Stomach (tissue), 9 donors: ENCODE measurements around the gene YJU2. TPM values are rescaled to one million over a fixed set of nuclear protein-coding genes. Genes with fewer than 3 reads are reported as not detected.

Source experiments
- DNase-seq, 2 donors: peaks; one replicate each; pipeline versions ENCODE4 v3.0.0 to v3.0.0-alpha.2; 2013 to 2019
- H3K27ac ChIP-seq, 5 donors: fragments of 200-600 bp in 4 of 5; sonication (generic) in 4 of 5; one replicate each; pipeline ENCODE4 v1.5.1; 2013 to 2019; ENCODE audit warnings: mild to moderate bottlenecking in 1 of 5, moderate library complexity in 1 of 5
- H3K27me3 ChIP-seq, 3 donors: fragments of 200-600 bp; sonication (generic); one replicate each; pipeline ENCODE4 v1.5.1; 2017 to 2019; ENCODE audit warnings: mixed run types in 1 of 3
- H3K36me3 ChIP-seq, 4 donors: fragments of 200-600 bp; sonication (generic); 1 replicate in 3 of 4; 2 replicates in 1 of 4; pipeline ENCODE4 v1.5.1; 2016 to 2019
- H3K4me1 ChIP-seq, 4 donors: fragments of 200-600 bp; sonication (generic); one replicate each; pipeline ENCODE4 v1.5.1; 2016 to 2019
- H3K4me3 ChIP-seq, 4 donors: fragments of 200-600 bp; sonication (generic) in 3 of 4; one replicate each; pipeline ENCODE4 v1.5.1; 2016 to 2019; ENCODE audit warnings: mild to moderate bottlenecking in 1 of 4
- H3K9me3 ChIP-seq, 4 donors: fragments of 200-600 bp; sonication (generic); one replicate each; pipeline ENCODE4 v1.5.1; 2016 to 2019
- CTCF ChIP-seq, 7 experiments: fragments of 450-650 bp in 4 of 7; fragments of 200-600 bp in 3 of 7; sonication (generic) in 3 of 7; IDR thresholded peaks; one replicate each; pipeline ENCODE4 v1.5.1; 2016 to 2019; ENCODE audit warnings: antibody characterized with exemption in 7 of 7, control low read depth in 2 of 7, mild to moderate bottlenecking in 1 of 7
- EP300 ChIP-seq: sonication (generic); formaldehyde crosslinking; IDR thresholded peaks from one replicate; pipeline ENCODE4 v1.6.1; 2017; ENCODE audit warnings: antibody characterized with exemption
- POLR2A ChIP-seq, 4 donors: fragments of 450-650 bp; IDR thresholded peaks; one replicate each; pipeline ENCODE4 v1.6.1; 2016; ENCODE audit warnings: antibody characterized with exemption in 4 of 4, control low read depth in 2 of 4, mild to moderate bottlenecking in 1 of 4, moderate library complexity in 1 of 4
- POLR2AphosphoS5 ChIP-seq, 3 donors: sonication (generic); formaldehyde crosslinking; IDR thresholded peaks; one replicate each; pipeline ENCODE4 v1.6.1; 2016; ENCODE audit warnings: antibody characterized with exemption in 3 of 3
- WGBS, 5 donors: extraction: QIAGEN DNeasy Blood & Tissue Kit in 3 of 5; methylation state at CpG; one replicate each; pipeline versions ENCODE4 v1.1.5 to v1.1.7; 2013 to 2018; 5-methylcytosine and 5-hydroxymethylcytosine counted together
- intact Hi-C: fragments of 100-400 bp; cut with DNase I; formaldehyde crosslinking; loops from one replicate; pipeline ENCODE4 v1.15.1; 2023; ENCODE audit warnings: low total_unique reads
- polyA plus RNA-seq, 3 donors: library from polyadenylated mRNA; stranded (reverse); fragments of 200-250 nt; gene quantifications; one replicate each; pipeline ENCODE4 v1.2.3, GENCODE V29; 2013
- total RNA-seq, 5 donors: library from RNA; depleted of rRNA; stranded (reverse); fragments of >200 nt; gene quantifications; one replicate each; pipeline versions ENCODE4 v1.1.0 to v1.2.3, GENCODE V29; 2014 to 2016
- donor health status: healthy with polysubstance abuse.
- donor health status: Bipolar disorder and iron deficiency.
- donor health status: healthy.

Gene YJU2
- total and polyA plus RNA-seq, 8 donors, result 3.5 to 48.4 (median 23.9) TPM

DNA sequence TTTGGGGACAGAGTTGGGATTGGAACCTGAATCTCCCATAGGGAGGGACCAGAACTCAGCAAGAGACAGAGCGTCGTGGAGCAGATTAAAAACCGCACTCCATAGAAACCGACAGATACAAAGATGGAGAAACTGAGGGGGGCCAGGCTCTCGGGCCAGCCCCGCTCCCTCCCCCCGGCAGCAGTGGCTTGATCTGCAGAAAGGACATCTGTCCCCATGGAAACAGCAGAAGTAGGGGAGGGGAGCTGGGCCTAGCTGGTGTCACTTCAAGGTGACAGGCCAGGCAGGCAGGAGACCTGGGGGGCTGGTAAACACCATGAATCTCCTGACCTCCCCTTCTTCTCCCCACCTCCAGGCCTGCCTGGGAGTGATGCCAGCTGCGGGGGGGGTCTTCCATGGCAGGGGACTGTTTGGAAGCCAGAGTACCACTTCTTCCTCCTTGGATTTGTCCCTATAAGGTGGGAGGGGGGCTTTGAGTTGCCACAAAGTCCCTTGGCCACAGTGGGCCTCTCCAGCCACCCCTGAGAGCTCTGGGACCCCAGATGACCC, 44.4 kb downstream of the YJU2 start:
- Histone ChIP-seq H3K27ac (no peak overlapping the region), H3K27me3 (peaks cover 0 to 60% (median under 1%) of the 10 kb centered on the region in 3 donors), H3K36me3 (no peaks in the 10 kb centered on the region), H3K4me3 (no peak overlapping the region), H3K9me3 (no peaks in the 10 kb centered on the region), H3K4me1 (peaks cover 0 to 2% (median 0%) of the 10 kb centered on the region in 4 donors)
- no peak for TF ChIP-seq EP300
- no peak for TF ChIP-seq POLR2AphosphoS5 (IDR thresholded peaks at IDR 0.05)
- TF ChIP-seq POLR2A (IDR thresholded peaks at IDR 0.05), result no peak
- TF ChIP-seq CTCF (IDR thresholded peaks at IDR 0.05), result no peak
- WGBS, 5 donors, result 63 to 77% (median 72%) methylated on average over 8 of the region's 8 CpGs
- intact Hi-C loops, result no loop called here
- DNase-seq, result no peak

GRCh38 chr19:4292515-4292914, 45.6 kb downstream of the YJU2 start:
- intact Hi-C loops, result no loop called here
- Histone ChIP-seq H3K36me3 (no peaks in the 10 kb centered on the region), H3K9me3 (no peaks in the 10 kb centered on the region), H3K4me3 (no peak overlapping the region), H3K27me3 (peaks cover 0 to 64% (median 4%) of the 10 kb centered on the region in 3 donors), H3K4me1 (peaks cover 0 to 6% (median 0%) of the 10 kb centered on the region in 4 donors), H3K27ac (no peak overlapping the region)
- no peak for TF ChIP-seq CTCF (IDR thresholded peaks at IDR 0.05)
- TF ChIP-seq EP300, result no peak
- TF ChIP-seq POLR2A (IDR thresholded peaks at IDR 0.05), result no peak
- TF ChIP-seq POLR2AphosphoS5 (IDR thresholded peaks at IDR 0.05), result no peak
- 79 to 84% (median 80%) methylated on average over 10 to 15 of the region's 15 CpGs for WGBS, 5 donors
- DNase-seq, result no peak

GRCh38 chr19:4294389-4294788, 47.5 kb downstream of the YJU2 start:
- DNase-seq, result no peak
- intact Hi-C loops, result no loop called here
- no peak overlapping the region for H3K27ac ChIP-seq
- no peak for TF ChIP-seq CTCF (IDR thresholded peaks at IDR 0.05)
- no peak for TF ChIP-seq EP300
- no peak for TF ChIP-seq POLR2A (IDR thresholded peaks at IDR 0.05)
- TF ChIP-seq POLR2AphosphoS5 (IDR thresholded peaks at IDR 0.05), result no peak
- no peak overlapping the region for H3K4me3 ChIP-seq
- H3K27me3 ChIP-seq, result peaks cover 0 to 68% (median 4%) of the 10 kb centered on the region in 3 donors
- no peaks in the 10 kb centered on the region for H3K36me3 ChIP-seq
- H3K4me1 ChIP-seq, result peaks cover 0 to 6% (median 0%) of the 10 kb centered on the region in 4 donors
- 25 to 42% (median 32%) methylated on average over 8 to 10 of the region's 10 CpGs for WGBS, 5 donors
- H3K9me3 ChIP-seq, result no peaks in the 10 kb centered on the region

DNA sequence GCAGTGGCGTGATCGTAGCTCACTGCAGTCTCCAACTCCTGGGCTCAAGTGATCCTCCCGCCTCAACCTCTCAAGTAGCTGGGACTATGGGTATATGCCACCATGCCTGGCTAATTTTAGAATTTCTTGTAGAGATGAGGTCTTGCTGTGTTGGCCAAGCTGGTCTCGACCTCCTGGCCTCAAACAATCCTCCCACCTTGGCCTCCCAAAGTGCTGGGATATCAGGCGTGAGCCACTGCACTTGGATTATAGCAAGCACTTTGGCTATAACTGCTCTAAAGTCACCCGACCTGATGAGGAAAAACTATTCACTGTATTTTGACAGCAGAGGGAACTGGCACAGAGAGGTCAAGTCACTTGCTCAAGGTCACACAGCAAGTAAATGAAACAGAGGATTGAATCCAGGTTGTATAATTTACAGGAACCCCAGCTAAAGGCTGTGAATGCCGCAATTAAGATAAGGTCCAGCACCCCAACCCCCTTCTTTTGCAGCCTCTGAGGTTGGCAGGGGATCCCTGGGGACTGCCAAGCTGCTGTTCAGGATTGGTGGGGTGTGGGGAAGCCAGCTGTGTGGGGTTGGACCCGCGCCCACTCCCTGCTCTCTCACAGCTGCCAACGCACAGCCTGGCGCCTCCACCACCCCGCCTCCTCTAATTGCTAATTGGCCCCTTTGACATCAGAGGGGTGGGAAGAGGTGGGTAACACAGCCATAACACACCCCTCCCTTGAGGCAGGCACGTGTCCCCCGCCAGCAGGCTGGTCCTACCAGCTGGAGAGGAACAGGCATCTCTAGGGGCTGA, 49.3 kb downstream of the YJU2 start:
- no peaks in the 10 kb centered on the region for H3K36me3 ChIP-seq
- H3K9me3 ChIP-seq, result no peaks in the 10 kb centered on the region
- TF ChIP-seq POLR2AphosphoS5 (IDR thresholded peaks at IDR 0.05) (no peak), CTCF (IDR thresholded peaks at IDR 0.05) (no peak), POLR2A (IDR thresholded peaks at IDR 0.05) (no peak), EP300 (no peak)
- H3K4me1 ChIP-seq, result peaks cover 0 to 6% (median 0%) of the 10 kb centered on the region in 4 donors
- peaks cover 0 to 51% (median 4%) of the 10 kb centered on the region in 3 donors for H3K27me3 ChIP-seq
- no peak overlapping the region for H3K4me3 ChIP-seq
- WGBS, 5 donors, result 33 to 45% (median 39%) methylated on average over 12 to 14 of the region's 14 CpGs
- H3K27ac ChIP-seq, result no peak overlapping the region
- intact Hi-C loops, result no loop called here
- peak; percentile 38 to 71 for DNase-seq
